Stimulated activated CD8-positive, alpha-beta memory T cell treated with anti-CD3 and anti-CD28 coated beads, Interleukin-12 subunit alpha, Interleukin-12 subunit beta, amount 100 ng/mL, for 24 hours (primary cell): ENCODE results near the gene CTDSPL.

Source experiments
- DNase-seq: peaks from one replicate; pipeline ENCODE4 v3.0.0-alpha.2; 2020; ENCODE audit errors: extremely low read depth

Gene CTDSPL

GRCh38 chr3:38002940-38003339 lies 141.3 kb downstream of the CTDSPL start:
- no peak for DNase-seq

GRCh38 chr3:38003371-38003816 lies 141.7 kb downstream of the CTDSPL start:
- no peak for DNase-seq

GRCh38 chr3:38003817-38004414 lies 142.2 kb downstream of the CTDSPL start:
- no peak for DNase-seq

- no peak for DNase-seq
Observed at GRCh38 chr3:38004415-38005075, 142.9 kb downstream of the CTDSPL start.

- DNase-seq, result no peak
Observed at GRCh38 chr3:38005076-38006020, 143.7 kb downstream of the CTDSPL start.

GRCh38 chr3:38006031-38006430 lies 144.4 kb downstream of the CTDSPL start:
- DNase-seq, result no peak

GRCh38 chr3:38006445-38006995 lies 144.8 kb downstream of the CTDSPL start:
- DNase-seq, result no peak

- no peak for DNase-seq
Observed at GRCh38 chr3:38007754-38008090, 146.0 kb downstream of the CTDSPL start.

GRCh38 chr3:38008191-38008701 lies 146.6 kb downstream of the CTDSPL start:
- no peak for DNase-seq

GRCh38 chr3:38008971-38009580 lies 147.4 kb downstream of the CTDSPL start:
- DNase-seq, result no peak

GRCh38 chr3:38009807-38010591 lies 148.3 kb downstream of the CTDSPL start:
- no peak for DNase-seq

GRCh38 chr3:38011111-38011510 lies 149.4 kb downstream of the CTDSPL start:
- DNase-seq, result no peak

GRCh38 chr3:38015485-38015884 lies 153.8 kb downstream of the CTDSPL start:
- DNase-seq, result no peak

GRCh38 chr3:38015984-38016383 lies 154.3 kb downstream of the CTDSPL start:
- DNase-seq, result no peak

GRCh38 chr3:38016410-38016809 lies 154.7 kb downstream of the CTDSPL start:
- no peak for DNase-seq

GRCh38 chr3:38016847-38017444 lies 155.3 kb downstream of the CTDSPL start:
- DNase-seq, result no peak

- no peak for DNase-seq
Observed at GRCh38 chr3:38017445-38018295, 156.0 kb downstream of the CTDSPL start.

- no peak for DNase-seq
Observed at GRCh38 chr3:38018296-38019266, 156.9 kb downstream of the CTDSPL start.
